Ectodermal cell (in vitro differentiated cells): ENCODE data around the gene INSYN2B.
"Not testable (repeated sequence)": the region's sequence is repeated elsewhere in the genome, so short reads cannot be mapped to it uniquely, and the experiment has no call there.

Experiments used
- H3K27ac ChIP-seq: 2 replicates; pipeline ENCODE4 v1.7.0; 2013; ENCODE audit warnings: mild to moderate bottlenecking, low read depth, low read length; ENCODE audit not compliant: insufficient read depth, poor library complexity, severe bottlenecking
- H3K27me3 ChIP-seq: 2 replicates; pipeline ENCODE4 v1.7.0; 2013; ENCODE audit warnings: mild to moderate bottlenecking, low read length; ENCODE audit not compliant: insufficient read depth, control insufficient read depth, poor library complexity, severe bottlenecking
- H3K36me3 ChIP-seq: one replicate; pipeline ENCODE4 v1.7.0; 2013; ENCODE audit warnings: low read length; ENCODE audit not compliant: control insufficient read depth, insufficient read depth
- H3K4me1 ChIP-seq: one replicate; pipeline ENCODE4 v1.7.0; 2013; ENCODE audit warnings: low read length; ENCODE audit not compliant: control insufficient read depth, insufficient read depth
- H3K4me3 ChIP-seq: 2 replicates; pipeline ENCODE4 v1.7.0; 2013; ENCODE audit warnings: low read depth, low read length, control low read depth; ENCODE audit not compliant: insufficient read depth
- H3K9me3 ChIP-seq: 2 replicates; pipeline ENCODE4 v1.7.0; 2013; ENCODE audit warnings: mild to moderate bottlenecking, low read length, moderate library complexity; ENCODE audit not compliant: control insufficient read depth
- WGBS, 2 experiments: methylation state at CpG; one replicate each; pipeline ENCODE4 v1.1.7; 2013; ENCODE audit warnings: missing lambda C conversion rate in 2 of 2; 5-methylcytosine and 5-hydroxymethylcytosine counted together

Gene INSYN2B

GRCh38 chr5:169956126-169956525, 24.2 kb downstream of the INSYN2B start:
- no peaks in the 10 kb centered on the region for H3K27me3 ChIP-seq
- no peak overlapping the region for H3K27ac ChIP-seq
- no peaks in the 10 kb centered on the region for H3K4me1 ChIP-seq
- 85 to 96% methylated on average over 3 of the region's 3 CpGs for WGBS, 2 experiments
- no peaks in the 10 kb centered on the region for H3K36me3 ChIP-seq
- no peaks in the 10 kb centered on the region for H3K9me3 ChIP-seq
- no peak overlapping the region for H3K4me3 ChIP-seq

GRCh38 chr5:169954786-169955185, 25.5 kb downstream of the INSYN2B start:
- no peaks in the 10 kb centered on the region for H3K36me3 ChIP-seq
- H3K4me1 ChIP-seq = no peaks in the 10 kb centered on the region
- no peak overlapping the region for H3K27ac ChIP-seq
- H3K27me3 ChIP-seq = no peaks in the 10 kb centered on the region
- no peaks in the 10 kb centered on the region for H3K9me3 ChIP-seq
- H3K4me3 ChIP-seq = no peak overlapping the region
- WGBS, 2 experiments = 92 to 95% methylated on average over 6 of the region's 6 CpGs

DNA sequence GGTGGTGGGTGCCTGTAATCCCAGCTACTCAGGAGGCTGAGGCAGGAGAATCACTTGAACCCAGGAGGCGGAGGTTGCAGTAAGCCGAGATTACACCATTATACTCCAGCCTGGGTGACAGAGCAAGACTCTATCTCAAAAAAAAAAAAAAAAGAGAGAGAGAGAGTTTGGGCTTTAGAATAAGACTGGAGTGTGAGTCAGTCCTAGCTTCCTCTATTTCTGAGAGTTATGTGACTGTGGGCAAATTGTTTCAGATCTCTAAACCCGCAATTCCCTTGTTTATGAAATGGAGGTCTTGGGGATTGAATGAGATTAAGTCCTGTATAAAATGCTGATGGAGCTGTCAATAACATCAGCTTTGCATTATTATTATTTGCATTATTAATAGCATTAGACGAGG, 27.1 kb downstream of the INSYN2B start:
- not testable (repeated sequence) for H3K9me3 ChIP-seq, H3K4me3 ChIP-seq, H3K27me3 ChIP-seq, H3K4me1 ChIP-seq, H3K36me3 ChIP-seq, H3K27ac ChIP-seq
- WGBS, 2 experiments = 94 to 97% methylated on average over 3 to 4 of the region's 4 CpGs

GRCh38 chr5:169950333-169950732, 30.0 kb downstream of the INSYN2B start:
- no peak overlapping the region for H3K4me3 ChIP-seq
- no peaks in the 10 kb centered on the region for H3K36me3 ChIP-seq
- H3K27me3 ChIP-seq = no peaks in the 10 kb centered on the region
- H3K4me1 ChIP-seq = peaks cover 8% of the 10 kb centered on the region
- H3K9me3 ChIP-seq = no peaks in the 10 kb centered on the region
- H3K27ac ChIP-seq = no peak overlapping the region
- WGBS, 2 experiments = 87 to 100% methylated on average over 2 of the region's 2 CpGs

DNA sequence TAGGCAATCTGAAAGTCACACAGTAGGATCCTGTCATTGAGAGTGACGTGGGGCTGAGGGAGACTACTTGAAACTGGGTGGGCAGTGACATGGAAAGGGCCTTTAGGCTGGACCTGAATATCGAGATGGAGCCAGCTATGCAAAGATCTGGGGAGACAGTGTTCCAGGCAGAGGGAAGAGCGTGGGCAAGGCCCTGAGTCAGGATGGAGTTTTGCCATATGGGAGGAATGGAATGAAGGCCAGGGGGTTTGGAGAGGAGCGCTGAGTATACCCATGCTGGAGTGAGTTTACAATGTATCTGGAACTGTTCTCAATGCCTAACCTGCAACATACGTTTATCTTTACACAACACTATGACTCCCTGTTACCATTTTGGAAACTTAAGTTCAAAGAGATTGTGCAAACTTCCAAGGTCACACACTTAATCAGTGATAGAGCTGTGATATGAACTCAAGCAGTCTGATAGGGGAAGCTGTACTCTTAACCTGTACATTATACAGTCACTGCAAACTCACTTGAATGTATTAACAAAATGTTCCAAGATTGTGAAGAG, 33.5 kb downstream of the INSYN2B start:
- WGBS, 2 experiments = 94 to 96% methylated on average over 5 of the region's 5 CpGs
- Histone ChIP-seq H3K9me3 (no peaks in the 10 kb centered on the region), H3K4me1 (peaks cover 10% of the 10 kb centered on the region), H3K36me3 (no peaks in the 10 kb centered on the region), H3K27me3 (no peaks in the 10 kb centered on the region), H3K4me3 (no peak overlapping the region), H3K27ac (no peak overlapping the region)

DNA sequence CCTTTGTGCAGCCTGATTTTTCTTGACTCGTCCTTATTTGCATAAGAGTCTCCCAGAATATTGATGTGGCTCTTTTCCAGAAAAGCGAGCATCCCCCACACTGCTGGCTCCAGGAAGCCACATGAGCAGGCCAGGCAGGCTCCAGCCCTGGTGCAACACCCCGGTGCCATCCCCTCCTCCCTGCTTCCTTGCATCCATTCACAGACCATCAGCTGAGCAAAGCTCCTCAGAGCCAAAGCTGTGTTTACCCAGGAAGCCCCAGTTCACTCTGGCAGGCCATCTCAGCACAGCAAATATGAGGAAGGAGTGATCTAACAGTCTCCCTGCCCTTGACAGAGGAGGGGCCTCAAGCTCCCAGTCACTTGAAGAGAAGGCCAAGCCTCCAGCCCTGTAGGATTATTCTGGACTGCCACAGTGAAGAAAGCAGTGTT, 34.4 kb downstream of the INSYN2B start:
- Histone ChIP-seq H3K27me3 (no peaks in the 10 kb centered on the region), H3K4me3 (no peak overlapping the region), H3K9me3 (no peaks in the 10 kb centered on the region), H3K4me1 (peaks cover 10% of the 10 kb centered on the region), H3K27ac (no peak overlapping the region), H3K36me3 (no peaks in the 10 kb centered on the region)
- WGBS, 2 experiments = 18 to 35% methylated on average over 3 of the region's 3 CpGs

- Histone ChIP-seq H3K4me3 (no peak overlapping the region), H3K27me3 (no peaks in the 10 kb centered on the region), H3K4me1 (peaks cover 10% of the 10 kb centered on the region), H3K27ac (no peak overlapping the region), H3K36me3 (no peaks in the 10 kb centered on the region), H3K9me3 (no peaks in the 10 kb centered on the region)
- WGBS, 2 experiments = 79 to 81% methylated on average over 7 to 8 of the region's 8 CpGs
Observed at GRCh38 chr5:169944922-169945680, 35.2 kb downstream of the INSYN2B start.

DNA sequence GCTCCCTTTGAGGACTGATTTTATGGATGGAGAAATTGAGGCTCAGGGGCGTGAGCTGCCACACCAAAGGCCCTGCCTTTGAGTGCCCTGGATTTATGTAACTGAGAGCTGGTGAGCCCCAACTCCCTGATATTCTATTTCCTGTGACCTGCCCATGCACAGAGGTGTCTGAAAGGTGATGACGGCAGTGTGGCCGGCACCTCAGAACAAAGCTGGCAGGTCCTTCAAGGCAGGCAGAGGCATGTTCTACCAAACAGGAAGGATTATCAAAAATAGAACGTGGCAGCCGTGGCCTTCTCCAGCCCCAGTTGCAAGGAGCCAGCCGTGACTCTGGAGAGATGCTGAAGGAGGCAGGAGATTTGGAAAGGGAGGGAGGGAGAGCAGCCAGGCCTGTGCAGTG, 36.2 kb downstream of the INSYN2B start:
- WGBS, 2 experiments = 94 to 95% methylated on average over 6 of the region's 6 CpGs
- no peaks in the 10 kb centered on the region for H3K36me3 ChIP-seq
- no peaks in the 10 kb centered on the region for H3K9me3 ChIP-seq

DNA sequence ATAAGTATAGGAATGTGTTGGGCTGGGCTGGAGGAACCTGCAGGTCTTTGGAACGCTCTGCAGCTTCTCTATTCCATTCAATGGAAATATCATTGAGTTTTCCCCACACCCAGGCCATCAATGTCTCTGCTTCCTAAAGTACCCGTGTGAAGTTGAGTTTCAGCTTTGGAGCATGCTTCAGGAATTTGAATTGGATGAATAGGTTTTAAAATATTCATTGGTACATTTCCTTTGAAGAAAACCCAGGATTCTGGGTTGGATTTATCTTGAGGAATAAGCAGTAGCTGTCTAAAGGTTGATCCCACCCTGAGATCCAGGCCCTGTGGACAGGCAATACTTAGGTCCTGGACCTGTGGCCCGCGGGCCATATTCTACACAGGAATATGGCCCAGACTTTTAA, 37.3 kb downstream of the INSYN2B start:
- Histone ChIP-seq H3K4me1 (peaks cover 10% of the 10 kb centered on the region), H3K27me3 (no peaks in the 10 kb centered on the region), H3K27ac (no peak overlapping the region), H3K4me3 (no peak overlapping the region), H3K9me3 (no peaks in the 10 kb centered on the region), H3K36me3 (no peaks in the 10 kb centered on the region)
- 92 to 95% methylated on average over 4 of the region's 4 CpGs for WGBS, 2 experiments

More for the DNA sequence above, 36.2 kb downstream of the INSYN2B start:
- Histone ChIP-seq H3K27me3 (no peaks in the 10 kb centered on the region), H3K4me3 (no peak overlapping the region), H3K27ac (no peak overlapping the region), H3K4me1 (peaks cover 10% of the 10 kb centered on the region)

DNA sequence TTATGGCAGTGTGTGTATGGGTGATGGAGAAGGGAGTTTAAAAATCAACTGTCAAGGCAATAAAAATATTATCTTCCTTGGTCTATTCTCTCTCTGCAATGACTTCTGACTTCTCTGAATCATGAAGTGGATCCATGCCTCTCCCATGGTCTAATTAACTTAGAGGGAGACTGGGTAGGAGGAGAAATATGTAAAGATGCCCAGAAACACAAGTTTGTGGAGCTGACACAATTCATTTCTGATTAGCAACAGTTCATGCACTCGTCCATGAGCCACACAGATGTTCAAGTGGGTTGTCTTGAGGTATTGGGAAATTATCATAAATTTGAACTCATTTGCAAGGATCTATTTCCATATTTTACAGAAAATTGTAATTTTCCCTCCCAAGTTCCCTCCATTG, 38.1 kb downstream of the INSYN2B start:
- Histone ChIP-seq H3K9me3 (no peaks in the 10 kb centered on the region), H3K27me3 (no peaks in the 10 kb centered on the region), H3K27ac (no peak overlapping the region), H3K36me3 (no peaks in the 10 kb centered on the region), H3K4me3 (no peak overlapping the region), H3K4me1 (peaks cover 10% of the 10 kb centered on the region)
- WGBS, 2 experiments = 100% methylated on average over 1 of the region's 1 CpG
